Measurements from ENCODE around the gene MAP4K4.

DNA sequence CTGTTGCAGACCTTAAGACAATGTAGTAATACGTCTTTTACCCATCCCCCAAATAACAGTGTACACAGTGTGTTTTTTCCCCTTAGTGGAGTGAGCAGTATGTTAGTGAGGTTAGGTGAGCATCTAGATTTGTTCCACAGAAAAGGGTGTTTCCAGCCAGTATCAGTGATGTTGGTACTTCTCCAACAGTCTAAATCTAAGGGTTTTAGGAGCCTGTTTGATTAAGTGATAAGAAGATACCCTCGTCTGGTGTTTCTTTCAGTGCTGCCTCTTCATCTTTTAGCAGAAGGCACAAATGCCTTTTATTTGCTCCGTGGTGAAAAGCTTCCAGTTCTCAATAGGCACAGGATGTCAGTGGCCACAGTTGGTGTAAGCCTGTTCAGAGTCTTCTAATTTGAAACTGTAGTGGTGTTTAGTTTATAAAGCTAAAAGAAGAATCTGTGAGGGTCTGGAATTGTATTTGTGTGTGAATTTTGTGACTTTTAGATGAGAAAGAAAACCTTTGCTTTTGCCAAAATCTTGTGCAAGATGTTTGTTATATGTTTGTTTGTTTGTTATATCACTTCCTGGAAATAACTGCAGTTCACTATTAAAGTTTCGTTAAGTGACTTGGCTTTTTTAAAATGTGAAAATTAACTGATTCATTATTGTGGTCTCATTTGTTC lies 71.2 kb downstream of the MAP4K4 start:
- TF ChIP-seq EZH2 (IDR thresholded peaks at IDR 0.05; ENCODE audit: borderline replicate concordance, low read depth, low read length, severe bottlenecking): no peak
- no peak for TF ChIP-seq CTCF (IDR thresholded peaks at IDR 0.05; ENCODE audit: borderline replicate concordance, extremely low read depth, low read length, poor library complexity, severe bottlenecking)

All from DND-41 (cell line).